Left kidney (tissue), 1 donor: ENCODE measurements around the gene LIMK1. TPM values are rescaled to one million over a fixed set of nuclear protein-coding genes. Genes with fewer than 3 reads are reported as not detected.

ENCODE experiments used
- polyA plus RNA-seq: library from polyadenylated mRNA; unstranded; fragments of 120-200 nt; gene quantifications from one replicate; pipeline ENCODE4 v1.2.1, GENCODE V29; 2013; ENCODE audit not compliant: insufficient read length

LIMK1 gene
- polyA plus RNA-seq, 1 donor: 21.7 TPM

Other genes starting within 250 kb of the LIMK1 start
- 5.1 TPM for gene METTL27, start 241.3 kb upstream of the LIMK1 start, polyA plus RNA-seq
- gene TMEM270, start 222.6 kb upstream of the LIMK1 start, polyA plus RNA-seq: 0.27 TPM
- 46.4 TPM for gene ELN, start 55.6 kb upstream of the LIMK1 start, polyA plus RNA-seq
- 294 TPM for gene EIF4H, start 90.6 kb downstream of the LIMK1 start, polyA plus RNA-seq
- gene LAT2, start 126.2 kb downstream of the LIMK1 start, polyA plus RNA-seq: 3.5 TPM
- gene RFC2, start 170.6 kb downstream of the LIMK1 start, polyA plus RNA-seq: 39.1 TPM
- gene CLIP2, start 205.6 kb downstream of the LIMK1 start, polyA plus RNA-seq: 22.3 TPM